Measurements from ENCODE around the gene MSI2. TPM values are rescaled to one million over a fixed set of nuclear protein-coding genes. Genes with fewer than 3 reads are reported as not detected.

MSI2 gene
- total and polyA plus RNA-seq, 2 donors (not counting 3 experiments of a cell fraction or from before 2014, with no cell fraction given) = 20.9 to 59.3 TPM

DNA sequence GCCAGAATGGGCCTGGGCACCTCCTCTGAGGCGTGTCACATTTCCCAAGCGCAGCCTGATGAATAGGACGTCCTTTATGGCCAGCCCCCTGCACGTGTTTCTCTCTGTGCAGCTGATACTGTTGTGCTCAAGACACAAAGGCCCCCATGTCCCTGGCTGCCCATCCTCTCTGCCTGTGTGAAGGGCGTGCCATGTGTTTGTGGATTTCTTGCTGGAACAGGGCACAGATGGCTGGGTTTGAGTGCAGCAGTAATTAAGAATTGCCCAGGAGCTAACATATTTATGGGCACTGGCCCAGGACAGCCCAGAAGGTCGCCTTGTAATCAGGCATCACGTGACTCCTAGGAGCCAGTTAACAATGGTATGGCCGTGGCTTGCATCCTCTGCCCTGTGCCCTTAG is 307.6 kb downstream of the MSI2 start:
- no peaks in the 10 kb centered on the region for H3K4me1 ChIP-seq (ENCODE audit: control insufficient read depth, extremely low read depth, insufficient read depth, low read length)
- H3K9me1 ChIP-seq (replicated peaks; ENCODE audit: control insufficient read depth, extremely low read depth, insufficient read depth, low read length) = no peaks in the 10 kb centered on the region
- TF ChIP-seq FOS (IDR thresholded peaks at IDR 0.05; ENCODE audit: borderline replicate concordance, insufficient read depth, low read length) = no peak
- ChIA-PET CTCF (no interaction called here), POLR2A (no interaction called here)
- DNase-seq (ENCODE audit: low read depth, low spot score) (no peak), FAIRE-seq (no peak)
- no peak overlapping the region for H3K4me2 ChIP-seq (ENCODE audit: insufficient read depth, low read length)
- dilution Hi-C loops (cut with MboI; ENCODE audit: extremely low pct_ligation_motif_present, low sequenced_read_pairs) = no loop called here
- no peak overlapping the region for H2AFZ ChIP-seq (ENCODE audit: low read depth, low read length)
- H3K27ac ChIP-seq (ENCODE audit: insufficient read depth, low read depth, low read length) = no peak overlapping the region
- intact Hi-C loops (cut with micrococcal nuclease) = no loop called here
- no peaks in the 10 kb centered on the region for H3K36me3 ChIP-seq (ENCODE audit: control insufficient read depth in 2 of 2, extremely low read depth in 1 of 2, insufficient read depth in 2 of 2, low read length in 2 of 2)
- no peaks in the 10 kb centered on the region for H3K9me3 ChIP-seq (replicated peaks; ENCODE audit: control insufficient read depth, insufficient read depth, low read length)
- H3K27me3 ChIP-seq (ENCODE audit: control insufficient read depth in 2 of 2, insufficient read depth in 2 of 2, low read length in 2 of 2) = no peaks in the 10 kb centered on the region
- BruUV-seq (replicated peaks) = no TSS peak
- H3K4me3 ChIP-seq (replicated peaks in 1 of 3; ENCODE audit: insufficient read depth in 1 of 3, low read depth in 1 of 3, low read length in 3 of 3) = no peak overlapping the region
- H3K9ac ChIP-seq (replicated peaks; ENCODE audit: extremely low read depth, insufficient read depth, low read length) = no peak overlapping the region
- H3K79me2 ChIP-seq (ENCODE audit: control insufficient read depth, insufficient read depth, low read length) = no peaks in the 10 kb centered on the region
- H4K20me1 ChIP-seq (replicated peaks; ENCODE audit: control insufficient read depth, extremely low read depth, insufficient read depth, low read length) = no peaks in the 10 kb centered on the region

DNA sequence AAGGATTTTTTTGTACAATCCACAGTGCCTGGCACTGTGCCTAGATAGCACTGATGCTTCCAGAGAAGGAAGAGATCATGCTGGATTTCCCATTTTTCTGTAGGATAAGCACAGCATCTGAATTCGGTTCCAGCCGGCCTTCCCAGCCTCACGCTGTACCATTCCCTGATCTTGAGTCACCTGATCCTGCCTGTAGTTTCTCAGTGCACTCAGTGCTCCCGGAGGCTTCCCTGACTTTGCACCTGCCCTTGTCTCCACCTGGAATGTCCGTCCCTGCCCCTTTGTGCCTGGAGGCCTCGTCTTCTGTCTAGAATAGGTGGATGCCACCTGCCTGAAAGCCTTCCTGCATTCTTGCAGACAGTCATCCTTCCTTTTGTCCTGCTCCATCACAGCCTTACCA is 308.9 kb downstream of the MSI2 start:
- Histone ChIP-seq H3K36me3 (ENCODE audit: control insufficient read depth in 2 of 2, extremely low read depth in 1 of 2, insufficient read depth in 2 of 2, low read length in 2 of 2) (no peaks in the 10 kb centered on the region), H3K4me2 (ENCODE audit: insufficient read depth, low read length) (no peak overlapping the region), H2AFZ (ENCODE audit: low read depth, low read length) (no peak overlapping the region), H4K20me1 (replicated peaks; ENCODE audit: control insufficient read depth, extremely low read depth, insufficient read depth, low read length) (no peaks in the 10 kb centered on the region), H3K79me2 (ENCODE audit: control insufficient read depth, insufficient read depth, low read length) (no peaks in the 10 kb centered on the region), H3K9me3 (replicated peaks; ENCODE audit: control insufficient read depth, insufficient read depth, low read length) (no peaks in the 10 kb centered on the region), H3K4me1 (ENCODE audit: control insufficient read depth, extremely low read depth, insufficient read depth, low read length) (no peaks in the 10 kb centered on the region), H3K27me3 (ENCODE audit: control insufficient read depth in 2 of 2, insufficient read depth in 2 of 2, low read length in 2 of 2) (no peaks in the 10 kb centered on the region), H3K4me3 (replicated peaks in 1 of 3; ENCODE audit: insufficient read depth in 1 of 3, low read depth in 1 of 3, low read length in 3 of 3) (no peak overlapping the region), H3K9me1 (replicated peaks; ENCODE audit: control insufficient read depth, extremely low read depth, insufficient read depth, low read length) (no peaks in the 10 kb centered on the region), H3K27ac (ENCODE audit: insufficient read depth, low read depth, low read length) (no peak overlapping the region), H3K9ac (replicated peaks; ENCODE audit: extremely low read depth, insufficient read depth, low read length) (no peak overlapping the region)
- intact Hi-C loops (cut with micrococcal nuclease) (no loop called here), dilution Hi-C loops (cut with MboI; ENCODE audit: extremely low pct_ligation_motif_present, low sequenced_read_pairs) (no loop called here)
- DNase-seq (ENCODE audit: low read depth, low spot score) (no peak), FAIRE-seq (no peak)
- TF ChIP-seq POLR2AphosphoS5 (IDR thresholded peaks at IDR 0.05; ENCODE audit: insufficient read depth, low read depth, low read length) = no peak
- TF ChIP-seq, protein P1, sequence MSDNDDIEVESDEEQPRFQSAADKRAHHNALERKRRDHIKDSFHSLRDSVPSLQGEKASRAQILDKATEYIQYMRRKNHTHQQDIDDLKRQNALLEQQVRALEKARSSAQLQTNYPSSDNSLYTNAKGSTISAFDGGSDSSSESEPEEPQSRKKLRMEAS (IDR thresholded peaks at IDR 0.05; ENCODE audit: insufficient read depth, insufficient read length) = no peak
- no peak for TF ChIP-seq JUN (IDR thresholded peaks at IDR 0.05; ENCODE audit: borderline replicate concordance, insufficient read depth, insufficient read length, low read depth)
- TF ChIP-seq MYC (IDR thresholded peaks at IDR 0.05; ENCODE audit: low read depth, low read length) = no peak
- no peak for TF ChIP-seq FOS (IDR thresholded peaks at IDR 0.05; ENCODE audit: borderline replicate concordance, insufficient read depth, low read length)
- no peak for TF ChIP-seq GATA2 (IDR thresholded peaks at IDR 0.05; ENCODE audit: insufficient read depth, insufficient read length, low read depth, low read length)
- CTCF ChIA-PET = interaction anchor here (1.0 kb wide), 1 partner anchor 10 kb away, joined by 3 read pairs; no protein-coding TSS in a partner anchor
- no TSS peak for BruUV-seq (replicated peaks)
- POLR2A ChIA-PET = no interaction called here

All from endothelial cell of umbilical vein (primary cell).